Measurements from ENCODE around the gene JAKMIP3.

Gene JAKMIP3

GRCh38 chr10:132105302-132105995 is 39.7 kb downstream of the JAKMIP3 start:
- no peak for ATAC-seq
- TF ChIP-seq CSRNP3 (CRISPR knock-in tag; IDR thresholded peaks at IDR 0.05) (no peak), GLIS3 (CRISPR knock-in tag; IDR thresholded peaks at IDR 0.05) (no peak), BACH2 (CRISPR knock-in tag; IDR thresholded peaks at IDR 0.05; ENCODE audit: borderline replicate concordance) (no peak), PPARA (CRISPR knock-in tag; IDR thresholded peaks at IDR 0.05; ENCODE audit: borderline replicate concordance) (no peak), CSDC2 (CRISPR knock-in tag; IDR thresholded peaks at IDR 0.05) (no peak), ISL1 (CRISPR knock-in tag; IDR thresholded peaks at IDR 0.05) (no peak), ZFP3 (CRISPR knock-in tag; IDR thresholded peaks at IDR 0.05) (no peak), ZC3H10 (CRISPR knock-in tag; IDR thresholded peaks at IDR 0.05) (no peak), ESRRG (CRISPR knock-in tag; IDR thresholded peaks at IDR 0.05) (no peak)

- no peak for TF ChIP-seq ZNF8 (CRISPR knock-in tag; IDR thresholded peaks at IDR 0.05)
- no peak for TF ChIP-seq ARNTL (CRISPR knock-in tag; IDR thresholded peaks at IDR 0.05; ENCODE audit: borderline replicate concordance, low read depth)
- TF ChIP-seq GLIS3 (CRISPR knock-in tag; IDR thresholded peaks at IDR 0.05) = no peak
- TF ChIP-seq SNAI2 (CRISPR knock-in tag; IDR thresholded peaks at IDR 0.05) = no peak
- TF ChIP-seq ESRRG (CRISPR knock-in tag; IDR thresholded peaks at IDR 0.05) = no peak
- TF ChIP-seq TOX (CRISPR knock-in tag; IDR thresholded peaks at IDR 0.05; ENCODE audit: borderline replicate concordance) = no peak
- TF ChIP-seq OSR1 (CRISPR knock-in tag; IDR thresholded peaks at IDR 0.05) = no peak
- no peak for TF ChIP-seq ZFP30 (CRISPR knock-in tag; IDR thresholded peaks at IDR 0.05)
- no peak for TF ChIP-seq ISL1 (CRISPR knock-in tag; IDR thresholded peaks at IDR 0.05)
- no peak for TF ChIP-seq CREB5 (CRISPR knock-in tag; IDR thresholded peaks at IDR 0.05; ENCODE audit: low read depth)
- TF ChIP-seq TSHZ2 (CRISPR knock-in tag; IDR thresholded peaks at IDR 0.05) = no peak
- TF ChIP-seq ZNF70 (CRISPR knock-in tag; IDR thresholded peaks at IDR 0.05) = no peak
- no peak for TF ChIP-seq BACH2 (CRISPR knock-in tag; IDR thresholded peaks at IDR 0.05; ENCODE audit: borderline replicate concordance)
- TF ChIP-seq PPARA (CRISPR knock-in tag; IDR thresholded peaks at IDR 0.05; ENCODE audit: borderline replicate concordance) = no peak
- no peak for TF ChIP-seq ZC3H10 (CRISPR knock-in tag; IDR thresholded peaks at IDR 0.05)
- TF ChIP-seq POU6F1 (CRISPR knock-in tag; IDR thresholded peaks at IDR 0.05; ENCODE audit: borderline replicate concordance, low read depth) = no peak
- TF ChIP-seq CSRNP3 (CRISPR knock-in tag; IDR thresholded peaks at IDR 0.05) = no peak
- TF ChIP-seq CSDC2 (CRISPR knock-in tag; IDR thresholded peaks at IDR 0.05) = no peak
- no peak for TF ChIP-seq TCF4 (CRISPR knock-in tag; IDR thresholded peaks at IDR 0.05; ENCODE audit: borderline replicate concordance)
- ATAC-seq = no peak
Observed at GRCh38 chr10:132106431-132106830, 40.7 kb downstream of the JAKMIP3 start.

All from SK-N-SH treated with all-trans-retinoic acid at 6 μM for 48 hours (cell line).